ENCODE measurements around the gene WNT3A. TPM values are rescaled to one million over a fixed set of nuclear protein-coding genes. Genes with fewer than 3 reads are reported as not detected.

The WNT3A gene
- total RNA-seq, 4 donors from 2014 or later: not detected

DNA sequence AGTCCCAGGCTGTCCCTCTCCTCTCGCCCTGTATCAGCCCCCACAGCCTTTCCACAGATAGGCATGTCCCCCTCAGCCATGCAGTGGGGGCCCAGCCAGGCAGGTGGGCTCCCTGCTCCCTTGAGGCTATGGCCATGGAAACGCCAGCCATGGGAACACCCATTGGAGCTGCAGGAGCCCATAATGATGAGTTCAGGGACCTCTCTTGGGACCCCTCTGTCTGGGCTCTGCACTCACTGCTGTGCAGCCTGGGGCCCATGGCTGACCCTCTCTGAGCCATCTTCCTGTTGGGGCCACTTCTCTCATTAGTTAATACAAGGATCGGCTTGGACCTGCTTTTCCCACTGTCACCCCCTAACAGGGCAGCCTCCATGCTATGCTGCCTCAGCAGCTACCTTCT is 33.2 kb downstream of the WNT3A start:
- no peaks in the 10 kb centered on the region for H3K36me3 ChIP-seq
- DNase-seq: no peak
- WGBS, 2 donors (ENCODE audit: low coverage in 1 of 2): 68% methylated on average over 3 of the region's 3 CpGs; no CpG with 5 or more reads in 1 of the 2 donors
- no peaks in the 10 kb centered on the region for H3K9me3 ChIP-seq
- no peak overlapping the region for H3K4me3 ChIP-seq
- TF ChIP-seq POLR2AphosphoS5 (IDR thresholded peaks at IDR 0.05) (no peak), CTCF (IDR thresholded peaks at IDR 0.05) (no peak), EP300 (IDR thresholded peaks at IDR 0.05; ENCODE audit: low read depth) (no peak), POLR2A (IDR thresholded peaks at IDR 0.05) (no peak)
- H3K27me3 ChIP-seq: peaks cover 52% of the 10 kb centered on the region
- H3K4me1 ChIP-seq: peaks cover 0 to 8% (median 3%) of the 10 kb centered on the region in 4 donors
- intact Hi-C loops (cut with DNase I; ENCODE audit: low total_unique reads): no loop called here
- H3K27ac ChIP-seq: no peak overlapping the region
- in situ Hi-C loops (cut with MboI; ENCODE audit: low pct_ligation_motif_present in 1 of 4, low pct_unique_long_range_greater_than_20kb in 1 of 4, low sequenced_read_pairs in 3 of 4): no loop called here

DNA sequence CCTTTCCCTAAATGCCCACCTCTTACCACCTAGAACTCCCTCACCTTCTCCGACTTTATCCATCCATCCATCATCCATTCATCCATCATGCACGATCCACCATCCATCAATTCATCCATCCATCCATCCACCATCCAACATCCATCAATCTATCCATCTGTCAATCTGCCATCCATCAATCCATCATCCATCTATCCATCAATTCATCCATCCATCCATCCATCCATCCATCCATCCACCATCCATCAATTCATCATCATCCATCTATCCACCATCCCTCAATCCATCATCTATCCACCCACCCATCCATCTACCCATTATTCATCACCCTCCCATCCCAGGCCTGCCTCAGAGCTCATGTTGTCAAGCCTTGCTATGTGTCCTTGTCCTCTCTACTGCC is 34.5 kb downstream of the WNT3A start:
- no peak overlapping the region for H3K4me3 ChIP-seq
- TF ChIP-seq POLR2A (IDR thresholded peaks at IDR 0.05): no peak
- no peak for TF ChIP-seq EP300 (IDR thresholded peaks at IDR 0.05; ENCODE audit: low read depth)
- TF ChIP-seq CTCF (IDR thresholded peaks at IDR 0.05): no peak
- no peak for TF ChIP-seq POLR2AphosphoS5 (IDR thresholded peaks at IDR 0.05)
- no peaks in the 10 kb centered on the region for H3K36me3 ChIP-seq
- intact Hi-C loops (cut with DNase I; ENCODE audit: low total_unique reads): no loop called here
- H3K27ac ChIP-seq: no peak overlapping the region
- H3K4me1 ChIP-seq: peaks cover 0 to 8% (median 3%) of the 10 kb centered on the region in 4 donors
- no peaks in the 10 kb centered on the region for H3K9me3 ChIP-seq
- H3K27me3 ChIP-seq: peaks cover 39% of the 10 kb centered on the region
- DNase-seq: no peak
- in situ Hi-C loops (cut with MboI; ENCODE audit: low pct_ligation_motif_present in 1 of 4, low pct_unique_long_range_greater_than_20kb in 1 of 4, low sequenced_read_pairs in 3 of 4): no loop called here
- 42 to 82% methylated on average over 2 of the region's 2 CpGs for WGBS, 2 donors (ENCODE audit: low coverage in 1 of 2)

GRCh38 chr1:228042508-228042907 is 35.7 kb downstream of the WNT3A start:
- DNase-seq: no peak
- in situ Hi-C loops (cut with MboI; ENCODE audit: low pct_ligation_motif_present in 1 of 4, low pct_unique_long_range_greater_than_20kb in 1 of 4, low sequenced_read_pairs in 3 of 4): no loop called here

DNA sequence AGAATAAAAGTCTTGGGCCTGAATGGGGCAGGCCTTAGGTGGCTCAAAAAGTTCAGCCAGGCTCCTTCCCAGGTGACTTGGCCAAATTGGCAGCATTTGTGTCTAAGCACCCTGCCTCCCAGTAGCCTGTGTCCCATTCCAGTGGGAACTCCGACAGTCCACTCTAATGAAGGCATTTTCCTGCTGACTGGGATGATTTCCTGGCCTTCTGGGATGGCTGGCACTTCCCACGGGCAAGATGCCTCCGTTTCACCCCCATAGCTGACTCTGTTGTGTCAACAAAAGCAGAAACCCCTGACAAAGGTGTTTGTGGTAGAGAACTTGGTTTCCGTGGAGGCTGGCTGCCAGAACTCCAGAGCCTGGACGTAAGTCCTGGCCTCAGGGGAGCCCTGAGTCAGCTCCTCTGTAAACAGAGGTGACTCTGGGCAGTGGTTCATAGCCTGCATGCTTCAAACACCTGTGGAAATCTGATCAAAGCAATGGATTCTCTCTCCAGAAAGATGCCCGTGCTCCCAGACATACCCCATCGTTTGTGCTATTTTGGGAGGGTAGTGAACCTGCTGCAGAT is 36.6 kb downstream of the WNT3A start:
- no peak overlapping the region for H3K27ac ChIP-seq
- no peak for DNase-seq

More at GRCh38 chr1:228042508-228042907, 35.7 kb downstream of the WNT3A start:
- intact Hi-C loops (cut with DNase I; ENCODE audit: low total_unique reads): no loop called here
- H3K36me3 ChIP-seq: no peaks in the 10 kb centered on the region
- TF ChIP-seq POLR2AphosphoS5 (IDR thresholded peaks at IDR 0.05): no peak
- no peaks in the 10 kb centered on the region for H3K9me3 ChIP-seq
- peaks cover 0 to 6% (median 2%) of the 10 kb centered on the region in 4 donors for H3K4me1 ChIP-seq
- peaks cover 27% of the 10 kb centered on the region for H3K27me3 ChIP-seq
- no peak overlapping the region for H3K4me3 ChIP-seq
- H3K27ac ChIP-seq: no peak overlapping the region

More for the DNA sequence above, 36.6 kb downstream of the WNT3A start:
- WGBS, 2 donors (ENCODE audit: low coverage in 1 of 2): 64 to 73% methylated on average over 3 to 7 of the region's 7 CpGs
- peaks cover 18% of the 10 kb centered on the region for H3K27me3 ChIP-seq
- intact Hi-C loops (cut with DNase I; ENCODE audit: low total_unique reads): no loop called here
- H3K4me1 ChIP-seq: no peaks in the 10 kb centered on the region
- H3K4me3 ChIP-seq: no peak overlapping the region
- in situ Hi-C loops (cut with MboI; ENCODE audit: low pct_ligation_motif_present in 1 of 4, low pct_unique_long_range_greater_than_20kb in 1 of 4, low sequenced_read_pairs in 3 of 4): no loop called here
- no peaks in the 10 kb centered on the region for H3K9me3 ChIP-seq
- no peaks in the 10 kb centered on the region for H3K36me3 ChIP-seq
- TF ChIP-seq EP300 (IDR thresholded peaks at IDR 0.05; ENCODE audit: low read depth) (no peak), CTCF (IDR thresholded peaks at IDR 0.05) (no peak), POLR2A (IDR thresholded peaks at IDR 0.05) (no peak), POLR2AphosphoS5 (IDR thresholded peaks at IDR 0.05) (no peak)

Data from transverse colon (tissue), 4 donors.